Measurements from ENCODE around the gene SHH. TPM values are rescaled to one million over a fixed set of nuclear protein-coding genes. Genes with fewer than 3 reads are reported as not detected.
A peak's percentile ranks its signal among the peaks of the same experiment; 100 is the strongest.

Gene SHH
- total and polyA plus RNA-seq, 2 of the 4 experiments (the other 2 are of a cell fraction): under 0.01 to 0.03 TPM

DNA sequence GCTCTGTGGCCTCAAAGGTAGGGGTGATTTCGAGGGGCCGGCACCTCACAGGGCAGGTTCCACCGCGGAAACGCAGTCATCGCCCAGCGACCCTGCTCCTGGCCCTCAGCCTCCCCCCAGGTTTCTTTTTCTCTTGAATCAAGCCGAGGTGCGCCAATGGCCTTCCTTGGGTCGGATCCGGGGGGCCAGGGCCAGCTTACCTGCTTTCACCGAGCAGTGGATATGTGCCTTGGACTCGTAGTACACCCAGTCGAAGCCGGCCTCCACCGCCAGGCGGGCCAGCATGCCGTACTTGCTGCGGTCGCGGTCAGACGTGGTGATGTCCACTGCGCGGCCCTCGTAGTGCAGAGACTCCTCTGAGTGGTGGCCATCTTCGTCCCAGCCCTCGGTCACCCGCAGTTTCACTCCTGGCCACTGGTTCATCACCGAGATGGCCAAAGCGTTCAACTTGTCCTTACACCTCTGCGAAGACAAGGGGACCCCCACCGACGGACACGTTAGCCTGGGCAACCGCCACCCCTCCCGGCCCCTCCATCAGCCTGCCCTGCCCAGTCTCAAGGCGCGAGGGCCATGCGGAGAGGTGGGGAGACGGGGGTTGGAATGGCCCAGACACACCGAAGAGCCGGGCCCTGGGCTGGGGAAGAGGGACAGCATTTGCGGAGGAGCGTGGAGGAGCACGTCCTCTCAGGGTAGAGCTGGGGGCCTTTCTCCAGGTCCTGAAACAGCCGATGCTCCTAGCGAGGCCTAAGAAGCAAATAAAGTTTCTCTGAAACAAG, 6.0 kb downstream of the SHH start:
- ChIA-PET CTCF (interaction anchor here (0.6 kb wide), 1 partner anchor 1140 kb away, joined by 5 read pairs; no protein-coding TSS in a partner anchor), POLR2A (ENCODE audit: unreplicated experiment) (no interaction called here)
- Histone ChIP-seq H3K4me2 (ENCODE audit: low read depth, low read length) (no peak overlapping the region; the same call in 1 of the 2 replicates), H3K27me3 (ENCODE audit: control insufficient read depth, insufficient read depth, low read length) (peaks cover 74% of the 10 kb centered on the region), H2BK20ac (ENCODE audit: low read depth, low read length) (no peak overlapping the region), H3K4me1 (ENCODE audit: control insufficient read depth, insufficient read depth, low read length) (peaks cover 5% of the 10 kb centered on the region; the same call in 1 of the 2 replicates), H3K4ac (ENCODE audit: low read depth, low read length) (no peak overlapping the region), H2BK5ac (ENCODE audit: low read depth, low read length, poor library complexity, severe bottlenecking) (no peak overlapping the region), H2AK5ac (ENCODE audit: low read depth, low read length) (no peak overlapping the region), H4K5ac (ENCODE audit: low read depth, low read length) (no peak overlapping the region), H3K23ac (ENCODE audit: low read depth, low read length) (no peak overlapping the region), H3K9me1 (ENCODE audit: insufficient read depth, low read length) (no peaks in the 10 kb centered on the region), H2BK15ac (ENCODE audit: low read depth, low read length) (no peak overlapping the region), H3K18ac (ENCODE audit: low read depth, low read length) (no peak overlapping the region), H3K14ac (replicated peaks; ENCODE audit: low read depth, low read length) (no peak overlapping the region), H4K91ac (ENCODE audit: insufficient read depth, low read depth, low read length) (no peak overlapping the region), H2AFZ (replicated peaks; ENCODE audit: low read length, poor library complexity) (peak overlapping the region; percentile 91), H2AK9ac (replicated peaks; ENCODE audit: low read depth, low read length, poor library complexity) (peak overlapping the region; percentile 17), H4K20me1 (ENCODE audit: insufficient read depth, low read length) (no peaks in the 10 kb centered on the region), H2BK120ac (ENCODE audit: low read depth, low read length) (no peak overlapping the region), H3K27ac (ENCODE audit: insufficient read depth, low read length) (no peak overlapping the region), H4K8ac (ENCODE audit: low read depth in 2 of 2, low read length in 2 of 2) (no peak overlapping the region), H3K56ac (ENCODE audit: extremely low read depth, insufficient read depth, low read length) (no peak overlapping the region), H3K79me1 (ENCODE audit: low read depth in 1 of 2, low read length in 2 of 2) (no peaks in the 10 kb centered on the region), H3K9ac (ENCODE audit: low read depth, low read length) (no peak overlapping the region), H3K36me3 (ENCODE audit: control insufficient read depth, insufficient read depth, low read length) (no peaks in the 10 kb centered on the region), H3K4me3 (ENCODE audit: insufficient read depth, low read depth, low read length) (no peak overlapping the region), H3K9me3 (ENCODE audit: control insufficient read depth, insufficient read depth, low read length) (no peaks in the 10 kb centered on the region)
- dilution Hi-C loops (cut with HindIII; ENCODE audit: low sequenced_read_pairs, unreplicated experiment): no loop called here
- in situ Hi-C loops (cut with MboI; ENCODE audit: low sequenced_read_pairs): loop anchor here (25.0 kb wide), 1 partner anchor 831 kb away; the partner anchor contains the start of gene RNF32
- no TSS peak for BruUV-seq (replicated peaks)
- ATAC-seq (ENCODE audit: low read depth): no peak
- intact Hi-C loops (cut with micrococcal nuclease): no loop called here
- 22% methylated on average over 26 of the region's 47 CpGs; no CpG with 5 or more reads in 1 of the 2 experiments for WGBS, 2 experiments (ENCODE audit: extremely low coverage in 2 of 2, insufficient read length in 1 of 2)
- no peak for DNase-seq
- no peak for TF ChIP-seq FOS (IDR thresholded peaks at IDR 0.05; ENCODE audit: low read depth, low read length)
- TF ChIP-seq RCOR1 (IDR thresholded peaks at IDR 0.05; ENCODE audit: insufficient replicate concordance, low read length): no peak
- no peak for TF ChIP-seq POLR2A (IDR thresholded peaks at IDR 0.05; ENCODE audit: low read depth, low read length)
- no peak for TF ChIP-seq RAD21 (IDR thresholded peaks at IDR 0.05; ENCODE audit: low read length)
- TF ChIP-seq RFX5 (IDR thresholded peaks at IDR 0.05; ENCODE audit: low read depth, low read length): no peak
- TF ChIP-seq, protein P1, sequence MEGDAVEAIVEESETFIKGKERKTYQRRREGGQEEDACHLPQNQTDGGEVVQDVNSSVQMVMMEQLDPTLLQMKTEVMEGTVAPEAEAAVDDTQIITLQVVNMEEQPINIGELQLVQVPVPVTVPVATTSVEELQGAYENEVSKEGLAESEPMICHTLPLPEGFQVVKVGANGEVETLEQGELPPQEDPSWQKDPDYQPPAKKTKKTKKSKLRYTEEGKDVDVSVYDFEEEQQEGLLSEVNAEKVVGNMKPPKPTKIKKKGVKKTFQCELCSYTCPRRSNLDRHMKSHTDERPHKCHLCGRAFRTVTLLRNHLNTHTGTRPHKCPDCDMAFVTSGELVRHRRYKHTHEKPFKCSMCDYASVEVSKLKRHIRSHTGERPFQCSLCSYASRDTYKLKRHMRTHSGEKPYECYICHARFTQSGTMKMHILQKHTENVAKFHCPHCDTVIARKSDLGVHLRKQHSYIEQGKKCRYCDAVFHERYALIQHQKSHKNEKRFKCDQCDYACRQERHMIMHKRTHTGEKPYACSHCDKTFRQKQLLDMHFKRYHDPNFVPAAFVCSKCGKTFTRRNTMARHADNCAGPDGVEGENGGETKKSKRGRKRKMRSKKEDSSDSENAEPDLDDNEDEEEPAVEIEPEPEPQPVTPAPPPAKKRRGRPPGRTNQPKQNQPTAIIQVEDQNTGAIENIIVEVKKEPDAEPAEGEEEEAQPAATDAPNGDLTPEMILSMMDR (conservative IDR thresholded peaks at IDR 0.05; ENCODE audit: low read depth, low read length): no peak
- TF ChIP-seq CEBPB (IDR thresholded peaks at IDR 0.05; ENCODE audit: low read depth, low read length): no peak
- no peak for TF ChIP-seq MAZ (IDR thresholded peaks at IDR 0.05; ENCODE audit: borderline replicate concordance, low read depth, low read length)
- no peak for TF ChIP-seq SMC3 (IDR thresholded peaks at IDR 0.05; ENCODE audit: low read depth, low read length)
- no peak for TF ChIP-seq CHD1 (IDR thresholded peaks at IDR 0.05; ENCODE audit: low read depth, low read length)
- no peak for TF ChIP-seq MAFK (IDR thresholded peaks at IDR 0.05; ENCODE audit: low read depth, low read length)
- TF ChIP-seq MXI1 (IDR thresholded peaks at IDR 0.05; ENCODE audit: borderline replicate concordance, low read depth, low read length): no peak
- no peak for TF ChIP-seq NFE2L2 (IDR thresholded peaks at IDR 0.05; ENCODE audit: low read depth, low read length)
- TF ChIP-seq, protein P2, sequence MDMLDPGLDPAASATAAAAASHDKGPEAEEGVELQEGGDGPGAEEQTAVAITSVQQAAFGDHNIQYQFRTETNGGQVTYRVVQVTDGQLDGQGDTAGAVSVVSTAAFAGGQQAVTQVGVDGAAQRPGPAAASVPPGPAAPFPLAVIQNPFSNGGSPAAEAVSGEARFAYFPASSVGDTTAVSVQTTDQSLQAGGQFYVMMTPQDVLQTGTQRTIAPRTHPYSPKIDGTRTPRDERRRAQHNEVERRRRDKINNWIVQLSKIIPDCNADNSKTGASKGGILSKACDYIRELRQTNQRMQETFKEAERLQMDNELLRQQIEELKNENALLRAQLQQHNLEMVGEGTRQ (IDR thresholded peaks at IDR 0.05; ENCODE audit: low read depth, low read length): no peak
- TF ChIP-seq, protein P3, sequence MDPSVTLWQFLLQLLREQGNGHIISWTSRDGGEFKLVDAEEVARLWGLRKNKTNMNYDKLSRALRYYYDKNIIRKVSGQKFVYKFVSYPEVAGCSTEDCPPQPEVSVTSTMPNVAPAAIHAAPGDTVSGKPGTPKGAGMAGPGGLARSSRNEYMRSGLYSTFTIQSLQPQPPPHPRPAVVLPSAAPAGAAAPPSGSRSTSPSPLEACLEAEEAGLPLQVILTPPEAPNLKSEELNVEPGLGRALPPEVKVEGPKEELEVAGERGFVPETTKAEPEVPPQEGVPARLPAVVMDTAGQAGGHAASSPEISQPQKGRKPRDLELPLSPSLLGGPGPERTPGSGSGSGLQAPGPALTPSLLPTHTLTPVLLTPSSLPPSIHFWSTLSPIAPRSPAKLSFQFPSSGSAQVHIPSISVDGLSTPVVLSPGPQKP (IDR thresholded peaks at IDR 0.05; ENCODE audit: borderline replicate concordance, low read depth, low read length): no peak
